B cell (primary cell): Measurements from ENCODE around the gene DNAJB1. TPM values are rescaled to one million over a fixed set of nuclear protein-coding genes. Genes with fewer than 3 reads are reported as not detected.
A peak's percentile ranks its signal among the peaks of the same experiment; 100 is the strongest.
"Not testable (repeated sequence)": the region's sequence is repeated elsewhere in the genome, so short reads cannot be mapped to it uniquely, and the experiment has no call there.

ENCODE experiments used
- ATAC-seq: fragments of 200-7000 bp; cut with Tn5 transposase; one replicate; pipeline ENCODE4 v1.10.0; 2021; ENCODE audit warnings: low read depth, mild to moderate bottlenecking, moderate number of reproducible peaks, moderate library complexity
- CTCF ChIA-PET: fragments of 350-600 bp; sonication (Branson Sonifier 250); formaldehyde crosslinking; loops from one replicate; lab custom pipeline; 2021; ENCODE audit warnings: antibody characterized with exemption, inconsistent platforms; lab: Charles Lee
- POLR2A ChIA-PET: fragments of 350-600 bp; sonication (Branson Sonifier 250); formaldehyde crosslinking; loops from one replicate; lab custom pipeline; 2021; ENCODE audit warnings: antibody characterized with exemption; lab: Charles Lee
- DNase-seq: peaks from one replicate; pipeline ENCODE4 v3.0.0; 2013
- H2AFZ ChIP-seq: 2 replicates; pipeline ENCODE4 v1.6.1; 2012; ENCODE audit warnings: mild to moderate bottlenecking, low read depth, low read length; ENCODE audit not compliant: insufficient read depth, poor library complexity, severe bottlenecking
- H3K27ac ChIP-seq, 2 donors: 1 replicate in 1 of 2; 2 replicates in 1 of 2; pipeline ENCODE4 v1.5.1; 2012 to 2013; ENCODE audit warnings: low read length in 2 of 2, mild to moderate bottlenecking in 2 of 2, moderate library complexity in 1 of 2
- H3K27me3 ChIP-seq, 4 experiments: fragments of 200-600 bp in 1 of 4; sonication (generic) in 1 of 4; replicated peaks in 1 of 4; 1 replicate in 2 of 4; 2 replicates in 2 of 4; pipeline versions ENCODE4 v1.6.1 to v1.7.0; 2013 to 2016; ENCODE audit warnings: low read length in 3 of 4, mild to moderate bottlenecking in 2 of 4, mixed read lengths in 1 of 4, moderate library complexity in 1 of 4; ENCODE audit not compliant: insufficient read depth in 4 of 4, control insufficient read depth in 3 of 4; ENCODE audit errors: control extremely low read depth in 1 of 4
- H3K36me3 ChIP-seq, 2 experiments: replicated peaks in 1 of 2; 1 replicate in 1 of 2; 2 replicates in 1 of 2; pipeline versions ENCODE4 v1.6.1 to v1.7.1; 2013; ENCODE audit warnings: low read length in 1 of 2; ENCODE audit not compliant: insufficient read depth in 2 of 2, control insufficient read depth in 1 of 2; ENCODE audit errors: control extremely low read depth in 1 of 2, extremely low read depth in 1 of 2
- H3K4me1 ChIP-seq, 2 donors: fragments of 200-600 bp in 1 of 2; sonication (generic) in 1 of 2; 1 replicate in 1 of 2; 2 replicates in 1 of 2; pipeline versions ENCODE4 v1.5.1 to v1.6.1; 2013 to 2017; ENCODE audit warnings: low read length in 2 of 2; ENCODE audit not compliant: control insufficient read depth in 2 of 2, insufficient read depth in 2 of 2
- H3K4me2 ChIP-seq: replicated peaks from 2 replicates; pipeline ENCODE3; 2012; ENCODE audit warnings: mild to moderate bottlenecking, low read depth, low read length; ENCODE audit not compliant: poor library complexity, severe bottlenecking
- H3K4me3 ChIP-seq, 5 experiments: fragments of 200-600 bp in 1 of 5; sonication (generic) in 1 of 5; 1 replicate in 3 of 5; 2 replicates in 2 of 5; pipeline versions ENCODE4 v1.5.1 to v1.7.0; 2011 to 2016; ENCODE audit warnings: low read length in 4 of 5, mild to moderate bottlenecking in 4 of 5, low read depth in 2 of 5, control low read depth in 1 of 5, moderate library complexity in 1 of 5; ENCODE audit not compliant: insufficient read depth in 1 of 5; ENCODE audit errors: control extremely low read depth in 1 of 5, extremely low read depth in 1 of 5
- H3K79me2 ChIP-seq: fragments of 200-600 bp; sonication (generic); one replicate; pipeline ENCODE4 v1.6.0; 2016; ENCODE audit warnings: low read length; ENCODE audit not compliant: control insufficient read depth, insufficient read depth
- H3K9ac ChIP-seq: fragments of 200-600 bp; sonication (generic); 2 replicates; pipeline ENCODE4 v1.6.1; 2017; ENCODE audit warnings: mild to moderate bottlenecking, low read length, moderate library complexity
- H3K9me3 ChIP-seq, 3 donors: one replicate each; pipeline versions ENCODE4 v1.6.1 to v1.7.1; 2013; ENCODE audit warnings: low read length in 2 of 3; ENCODE audit not compliant: control insufficient read depth in 2 of 3, insufficient read depth in 1 of 3; ENCODE audit errors: control extremely low read depth in 1 of 3
- H4K20me1 ChIP-seq: 2 replicates; pipeline ENCODE4 v1.6.0; 2012; ENCODE audit warnings: mild to moderate bottlenecking, low read length; ENCODE audit not compliant: insufficient read depth, control insufficient read depth, poor library complexity, severe bottlenecking
- H3K27ac Mint-ChIP-seq: one replicate; pipeline ENCODE4 v1.8.0; 2021; ENCODE audit warnings: mixed read lengths
- H3K27me3 Mint-ChIP-seq: one replicate; pipeline ENCODE4 v1.8.0; 2021; ENCODE audit warnings: mixed read lengths
- H3K4me1 Mint-ChIP-seq: one replicate; pipeline ENCODE4 v1.8.0; 2021; ENCODE audit warnings: mixed read lengths
- H3K4me3 Mint-ChIP-seq: one replicate; pipeline ENCODE4 v1.8.0; 2021; ENCODE audit warnings: mixed read lengths
- H3K9me3 Mint-ChIP-seq: one replicate; pipeline ENCODE4 v1.8.0; 2022; ENCODE audit warnings: mixed read lengths; ENCODE audit not compliant: insufficient read depth
- CTCF ChIP-seq: fragments of 200-600 bp; IDR thresholded peaks from one replicate; pipeline ENCODE4 v1.8.0; 2022; ENCODE audit warnings: antibody characterized with exemption, mild to moderate bottlenecking
- EZH2 ChIP-seq: IDR thresholded peaks from 2 replicates; pipeline ENCODE4 v1.6.1; 2012; ENCODE audit warnings: borderline replicate concordance, low read depth, mild to moderate bottlenecking, moderate library complexity, low read length; ENCODE audit not compliant: insufficient read depth, poor library complexity, severe bottlenecking
- WGBS: methylation state at CpG from one replicate; pipeline ENCODE4 v1.1.5; 2013; ENCODE audit warnings: missing lambda C conversion rate; ENCODE audit not compliant: insufficient coverage; 5-methylcytosine and 5-hydroxymethylcytosine counted together
- intact Hi-C: fragments of 100-400 bp; cut with micrococcal nuclease; formaldehyde crosslinking; loops from one replicate; pipeline ENCODE4 v1.10.0; 2022
- polyA plus RNA-seq: library from polyadenylated mRNA; depleted of rRNA; stranded (reverse); fragments of >200 nt; gene quantifications from 2 replicates; pipeline ENCODE4 v1.2.3, GENCODE V29; 2012
- total RNA-seq, 2 donors: library from RNA; stranded (reverse); fragments of 120-200 nt in 1 of 2; gene quantifications; 1 replicate in 1 of 2; 2 replicates in 1 of 2; pipeline versions ENCODE4 v1.2.3 to v1.2.4, GENCODE V29; 2013 to 2022

DNAJB1 gene
- total and polyA plus RNA-seq, 2 donors (not counting 1 experiment from before 2014, with no cell fraction given) = 72.8 to 194 TPM

GRCh38 chr19:14505488-14506239 lies 12.5 kb downstream of the DNAJB1 start:
- POLR2A ChIA-PET = no interaction called here
- intact Hi-C loops = loop anchor here (1.0 kb wide), 2 partner anchors 24 to 46 kb away; partner anchors contain the start of gene TECR
- no peak overlapping the region for H3K4me3 Mint-ChIP-seq
- H3K9me3 Mint-ChIP-seq = no peaks in the 10 kb centered on the region
- Histone ChIP-seq H3K79me2 (no peaks in the 10 kb centered on the region), H3K9me3 (no peaks in the 10 kb centered on the region), H3K27me3 (peaks cover 0 to 4% (median 0%) of the 10 kb centered on the region in 4 experiments), H3K4me1 (no peaks in the 10 kb centered on the region), H2AFZ (no peak overlapping the region), H3K4me2 (no peak overlapping the region), H4K20me1 (no peaks in the 10 kb centered on the region), H3K27ac (no peak overlapping the region), H3K36me3 (no peaks in the 10 kb centered on the region), H3K9ac (no peak overlapping the region), H3K4me3 (no peak overlapping the region)
- ATAC-seq = peak; percentile 81
- TF ChIP-seq EZH2 (no peak), CTCF (peak; percentile 78)
- peak; percentile 70 for DNase-seq
- H3K4me1 Mint-ChIP-seq = peaks cover 3% of the 10 kb centered on the region
- peak overlapping the region; percentile 1 for H3K27ac Mint-ChIP-seq
- peaks cover 14% of the 10 kb centered on the region for H3K27me3 Mint-ChIP-seq
- WGBS = 16% methylated on average over 11 of the region's 19 CpGs
- CTCF ChIA-PET = interaction anchor here (0.6 to 2.3 kb wide), 7 partner anchors 8 to 366 kb away, joined by 3 to 9 read pairs (median 6); partner anchors contain the start of gene GIPC1

GRCh38 chr19:14504575-14504974 lies 13.6 kb downstream of the DNAJB1 start:
- intact Hi-C loops, H3K4me1 Mint-ChIP-seq: not testable (repeated sequence)

More at GRCh38 chr19:14504575-14504974, 13.6 kb downstream of the DNAJB1 start:
- H3K27ac ChIP-seq, H3K36me3 ChIP-seq, H4K20me1 ChIP-seq, H3K27ac Mint-ChIP-seq, H3K4me2 ChIP-seq, H3K4me1 ChIP-seq, H3K4me3 Mint-ChIP-seq, H3K79me2 ChIP-seq, H3K27me3 ChIP-seq, H3K9ac ChIP-seq, H3K9me3 ChIP-seq, H3K9me3 Mint-ChIP-seq, ATAC-seq, H3K4me3 ChIP-seq, H2AFZ ChIP-seq, DNase-seq: not testable (repeated sequence)
- POLR2A ChIA-PET = interaction anchor here (0.8 kb wide), 1 partner anchor 13 kb away, joined by 5 read pairs; no protein-coding TSS in a partner anchor
- CTCF ChIA-PET = interaction anchor here (0.6 to 2.3 kb wide), 14 partner anchors 8 to 642 kb away, joined by 3 to 9 read pairs (median 4); partner anchors contain the start of genes DNAJB1 and GIPC1
- H3K27me3 Mint-ChIP-seq = peaks cover 14% of the 10 kb centered on the region
- WGBS = 100% methylated on average over 1 of the region's 8 CpGs
